ENCODE results near the gene CUX1. TPM values are rescaled to one million over a fixed set of nuclear protein-coding genes. Genes with fewer than 3 reads are reported as not detected.

Gene CUX1
- polyA plus RNA-seq, 1 experiment, result 29.7 TPM

GRCh38 chr7:102069931-102070629 is 252.7 kb downstream of the CUX1 start:
- no peak for TF ChIP-seq CTCF (IDR thresholded peaks at IDR 0.05; ENCODE audit: low read depth, low read length)
- Histone ChIP-seq H3K27me3 (ENCODE audit: control insufficient read depth, insufficient read depth, low read length) (no peaks in the 10 kb centered on the region), H3K4me3 (ENCODE audit: low read depth, low read length) (no peak overlapping the region), H3K9me3 (ENCODE audit: control insufficient read depth, insufficient read depth, low read length) (peaks cover 9% of the 10 kb centered on the region; the same call in 1 of the 2 replicates), H3K27ac (ENCODE audit: low read depth, low read length) (no peak overlapping the region)
- ChIA-PET CTCF (no interaction called here), POLR2A (no interaction called here)
- DNase-seq (ENCODE audit: low read depth, low spot score), result no peak

- H3K27ac ChIP-seq (ENCODE audit: low read depth, low read length), result no peak overlapping the region
- no peak for DNase-seq (ENCODE audit: low read depth, low spot score)
- H3K9me3 ChIP-seq (ENCODE audit: control insufficient read depth, insufficient read depth, low read length), result peaks cover 9% of the 10 kb centered on the region; the same call in 1 of the 2 replicates
- ChIA-PET CTCF (no interaction called here), POLR2A (no interaction called here)
- no peaks in the 10 kb centered on the region for H3K27me3 ChIP-seq (ENCODE audit: control insufficient read depth, insufficient read depth, low read length)
- H3K4me3 ChIP-seq (ENCODE audit: low read depth, low read length), result no peak overlapping the region
- no peak for TF ChIP-seq CTCF (IDR thresholded peaks at IDR 0.05; ENCODE audit: low read depth, low read length)
Observed at GRCh38 chr7:102072003-102072402, 254.6 kb downstream of the CUX1 start.

- no peak for TF ChIP-seq CTCF (IDR thresholded peaks at IDR 0.05; ENCODE audit: low read depth, low read length)
- H3K4me3 ChIP-seq (ENCODE audit: low read depth, low read length), result no peak overlapping the region
- H3K9me3 ChIP-seq (ENCODE audit: control insufficient read depth, insufficient read depth, low read length), result peaks cover 9% of the 10 kb centered on the region; the same call in 1 of the 2 replicates
- POLR2A ChIA-PET, result interaction anchor here (0.6 kb wide), 1 partner anchor 75 kb away, joined by 5 read pairs; no protein-coding TSS in a partner anchor
- CTCF ChIA-PET, result interaction anchor here (0.9 kb wide), 1 partner anchor 13 kb away, joined by 3 read pairs; no protein-coding TSS in a partner anchor
- no peak overlapping the region for H3K27ac ChIP-seq (ENCODE audit: low read depth, low read length)
- H3K27me3 ChIP-seq (ENCODE audit: control insufficient read depth, insufficient read depth, low read length), result no peaks in the 10 kb centered on the region
- no peak for DNase-seq (ENCODE audit: low read depth, low spot score)
Observed at GRCh38 chr7:102072636-102073209, 255.3 kb downstream of the CUX1 start.

- no peak for TF ChIP-seq CTCF (IDR thresholded peaks at IDR 0.05; ENCODE audit: low read depth, low read length)
- H3K27me3 ChIP-seq (ENCODE audit: control insufficient read depth, insufficient read depth, low read length), result no peaks in the 10 kb centered on the region
- ChIA-PET POLR2A (no interaction called here), CTCF (no interaction called here)
- H3K4me3 ChIP-seq (ENCODE audit: low read depth, low read length), result no peak overlapping the region
- H3K27ac ChIP-seq (ENCODE audit: low read depth, low read length), result no peak overlapping the region
- H3K9me3 ChIP-seq (ENCODE audit: control insufficient read depth, insufficient read depth, low read length), result peaks cover 9% of the 10 kb centered on the region; the same call in 1 of the 2 replicates
- DNase-seq (ENCODE audit: low read depth, low spot score), result no peak
Observed at GRCh38 chr7:102073931-102074880, 256.8 kb downstream of the CUX1 start.

Data from AG04450 (cell line).